Thoracic aorta (tissue), 2 donors: ENCODE data around the gene C7orf25. TPM values are rescaled to one million over a fixed set of nuclear protein-coding genes. Genes with fewer than 3 reads are reported as not detected.

Source experiments
- ATAC-seq: fragments of 150-250 bp; one replicate; pipeline ENCODE4 v1.8.0; 2017; ENCODE audit warnings: low read depth; ENCODE audit not compliant: insufficient number of reproducible peaks, low FRiP score
- DNase-seq: peaks from one replicate; pipeline ENCODE4 v3.0.0-alpha.2; 2020; ENCODE audit warnings: low spot score
- H3K27ac ChIP-seq, 2 donors: fragments of 200-600 bp; sonication (generic); 1 replicate in 1 of 2; 2 replicates in 1 of 2; pipeline ENCODE4 v1.5.1; 2016; ENCODE audit warnings: mild to moderate bottlenecking in 2 of 2, moderate library complexity in 2 of 2
- H3K27me3 ChIP-seq: fragments of 200-600 bp; sonication (generic); replicated peaks from 2 replicates; pipeline ENCODE4 v1.6.0; 2016; ENCODE audit warnings: mild to moderate bottlenecking; ENCODE audit not compliant: insufficient read depth
- H3K36me3 ChIP-seq: fragments of 200-600 bp; sonication (generic); one replicate; pipeline ENCODE4 v1.5.1; 2016
- H3K4me1 ChIP-seq, 2 donors: fragments of 200-600 bp; sonication (generic); 1 replicate in 1 of 2; 2 replicates in 1 of 2; pipeline versions ENCODE4 v1.5.1 to v1.6.0; 2016; ENCODE audit warnings: low read depth in 2 of 2, mild to moderate bottlenecking in 1 of 2; ENCODE audit not compliant: control insufficient read depth in 1 of 2
- H3K4me3 ChIP-seq: fragments of 200-600 bp; sonication (generic); 2 replicates; pipeline ENCODE4 v1.5.1; 2016; ENCODE audit warnings: mild to moderate bottlenecking
- H3K9me3 ChIP-seq: fragments of 200-600 bp; sonication (generic); 2 replicates; pipeline ENCODE4 v1.5.1; 2016
- total RNA-seq, 2 donors: library from RNA; depleted of rRNA; stranded (reverse); fragments of >200 nt; gene quantifications; one replicate each; pipeline versions ENCODE4 v1.1.0 to v1.2.3, GENCODE V29; 2016
- TF ChIP-seq, protein P1 (sequence below): fragments of 200-600 bp; sonication (generic); IDR thresholded peaks from one replicate; pipeline ENCODE4 v1.5.1; 2019; ENCODE audit warnings: antibody characterized with exemption

The C7orf25 gene
- total RNA-seq, 2 donors from 2014 or later = 17.1 to 18.1 TPM

DNA sequence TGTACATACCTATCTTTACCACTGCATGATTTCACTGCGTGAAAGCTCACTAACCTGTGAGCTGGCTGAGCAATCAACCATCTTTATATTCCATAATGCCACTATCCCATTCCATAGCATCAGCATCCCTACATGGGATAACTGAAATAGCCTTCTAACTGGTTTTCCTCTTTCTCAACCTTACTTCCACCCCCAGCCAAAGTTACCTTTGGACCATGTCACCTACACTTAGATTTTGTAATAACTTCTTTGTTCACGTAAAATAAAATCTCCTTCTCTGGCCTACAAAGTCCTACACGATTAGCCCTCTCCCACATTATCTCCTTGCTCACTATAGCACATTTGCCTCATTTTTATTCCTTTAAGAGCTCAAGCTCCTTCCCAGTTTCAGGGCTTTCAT lies 17.6 kb upstream of the C7orf25 start:
- H3K4me1 ChIP-seq = peaks cover 23 to 50% of the 10 kb centered on the region in 2 donors
- no peaks in the 10 kb centered on the region for H3K9me3 ChIP-seq
- H3K4me3 ChIP-seq = no peak overlapping the region
- TF ChIP-seq, protein P1, sequence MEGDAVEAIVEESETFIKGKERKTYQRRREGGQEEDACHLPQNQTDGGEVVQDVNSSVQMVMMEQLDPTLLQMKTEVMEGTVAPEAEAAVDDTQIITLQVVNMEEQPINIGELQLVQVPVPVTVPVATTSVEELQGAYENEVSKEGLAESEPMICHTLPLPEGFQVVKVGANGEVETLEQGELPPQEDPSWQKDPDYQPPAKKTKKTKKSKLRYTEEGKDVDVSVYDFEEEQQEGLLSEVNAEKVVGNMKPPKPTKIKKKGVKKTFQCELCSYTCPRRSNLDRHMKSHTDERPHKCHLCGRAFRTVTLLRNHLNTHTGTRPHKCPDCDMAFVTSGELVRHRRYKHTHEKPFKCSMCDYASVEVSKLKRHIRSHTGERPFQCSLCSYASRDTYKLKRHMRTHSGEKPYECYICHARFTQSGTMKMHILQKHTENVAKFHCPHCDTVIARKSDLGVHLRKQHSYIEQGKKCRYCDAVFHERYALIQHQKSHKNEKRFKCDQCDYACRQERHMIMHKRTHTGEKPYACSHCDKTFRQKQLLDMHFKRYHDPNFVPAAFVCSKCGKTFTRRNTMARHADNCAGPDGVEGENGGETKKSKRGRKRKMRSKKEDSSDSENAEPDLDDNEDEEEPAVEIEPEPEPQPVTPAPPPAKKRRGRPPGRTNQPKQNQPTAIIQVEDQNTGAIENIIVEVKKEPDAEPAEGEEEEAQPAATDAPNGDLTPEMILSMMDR = no peak
- no peak for DNase-seq
- H3K27ac ChIP-seq = no peak overlapping the region
- H3K27me3 ChIP-seq = no peaks in the 10 kb centered on the region
- H3K36me3 ChIP-seq = peaks cover 7% of the 10 kb centered on the region
- no peak for ATAC-seq

DNA sequence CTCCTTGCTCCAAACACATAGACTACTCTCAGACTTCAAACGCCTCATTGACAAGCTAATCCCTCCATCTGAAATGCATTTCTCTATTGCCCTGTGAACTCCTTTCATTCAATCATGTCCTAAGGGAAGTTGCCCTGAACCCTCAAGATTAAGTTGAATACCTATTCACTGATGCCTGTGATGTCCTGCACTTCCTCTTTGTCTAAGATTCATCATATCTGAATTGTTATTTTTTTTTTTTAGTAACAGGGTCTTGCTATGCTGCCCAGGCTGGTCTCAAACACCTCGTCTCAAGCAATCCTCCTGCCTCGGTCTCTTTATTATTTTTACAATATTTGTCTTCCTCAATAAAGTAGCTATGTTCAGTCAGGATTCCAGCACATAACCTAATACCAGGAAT lies 16.9 kb upstream of the C7orf25 start:
- Histone ChIP-seq H3K27ac (no peak overlapping the region), H3K9me3 (no peaks in the 10 kb centered on the region), H3K36me3 (peaks cover 7% of the 10 kb centered on the region), H3K4me3 (no peak overlapping the region), H3K4me1 (peaks cover 20 to 43% of the 10 kb centered on the region in 2 donors), H3K27me3 (no peaks in the 10 kb centered on the region)
- TF ChIP-seq, protein P1 = no peak
- ATAC-seq = no peak
- no peak for DNase-seq

DNA sequence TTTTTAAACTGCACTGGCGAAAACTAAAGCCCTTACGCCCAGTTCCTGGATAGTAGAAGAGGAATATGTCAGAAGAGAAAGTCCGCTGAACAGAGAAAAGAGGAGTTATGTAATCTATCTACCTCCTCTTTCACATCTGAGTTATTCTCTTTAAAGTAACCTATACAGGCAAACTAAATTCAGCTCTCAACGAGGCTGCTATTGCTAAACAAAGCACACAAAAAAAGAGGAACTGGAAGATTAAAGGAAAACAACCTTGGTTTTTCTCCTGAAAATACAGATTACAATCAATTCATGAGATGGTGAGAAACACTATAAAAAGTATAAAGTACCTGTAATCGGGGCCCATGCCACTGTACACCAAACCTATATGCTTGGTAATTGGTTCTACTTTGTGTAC lies 14.3 kb upstream of the C7orf25 start:
- H3K27me3 ChIP-seq = no peaks in the 10 kb centered on the region
- DNase-seq (no peak), ATAC-seq (no peak)
- H3K27ac ChIP-seq = no peak overlapping the region
- no peak overlapping the region for H3K4me3 ChIP-seq
- TF ChIP-seq, protein P1 = no peak
- peaks cover 18% of the 10 kb centered on the region for H3K36me3 ChIP-seq
- no peaks in the 10 kb centered on the region for H3K9me3 ChIP-seq
- peaks cover 18 to 34% of the 10 kb centered on the region in 2 donors for H3K4me1 ChIP-seq

DNA sequence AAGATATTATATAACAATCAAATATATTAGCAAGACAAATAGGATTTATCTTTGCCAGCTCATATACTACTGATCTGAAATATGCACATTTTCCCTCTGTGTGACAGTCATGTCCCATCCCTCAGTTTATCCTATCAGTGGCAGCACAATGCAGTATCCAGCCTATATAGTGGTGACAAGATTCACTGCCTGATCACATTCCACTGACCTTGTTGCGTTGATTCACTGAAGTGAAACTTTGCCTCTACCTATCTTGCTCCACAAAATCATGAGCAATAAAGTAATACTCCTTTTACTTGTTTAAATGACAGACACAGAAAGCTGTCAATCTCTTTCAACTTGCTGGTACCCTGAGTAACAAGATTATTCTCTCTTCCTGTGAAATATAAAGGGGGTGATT lies 13.8 kb upstream of the C7orf25 start:
- Histone ChIP-seq H3K4me3 (no peak overlapping the region), H3K27me3 (no peaks in the 10 kb centered on the region), H3K36me3 (peaks cover 18% of the 10 kb centered on the region), H3K27ac (no peak overlapping the region), H3K9me3 (no peaks in the 10 kb centered on the region), H3K4me1 (peaks cover 15 to 29% of the 10 kb centered on the region in 2 donors)
- TF ChIP-seq, protein P1 = no peak
- no peak for ATAC-seq
- no peak for DNase-seq

DNA sequence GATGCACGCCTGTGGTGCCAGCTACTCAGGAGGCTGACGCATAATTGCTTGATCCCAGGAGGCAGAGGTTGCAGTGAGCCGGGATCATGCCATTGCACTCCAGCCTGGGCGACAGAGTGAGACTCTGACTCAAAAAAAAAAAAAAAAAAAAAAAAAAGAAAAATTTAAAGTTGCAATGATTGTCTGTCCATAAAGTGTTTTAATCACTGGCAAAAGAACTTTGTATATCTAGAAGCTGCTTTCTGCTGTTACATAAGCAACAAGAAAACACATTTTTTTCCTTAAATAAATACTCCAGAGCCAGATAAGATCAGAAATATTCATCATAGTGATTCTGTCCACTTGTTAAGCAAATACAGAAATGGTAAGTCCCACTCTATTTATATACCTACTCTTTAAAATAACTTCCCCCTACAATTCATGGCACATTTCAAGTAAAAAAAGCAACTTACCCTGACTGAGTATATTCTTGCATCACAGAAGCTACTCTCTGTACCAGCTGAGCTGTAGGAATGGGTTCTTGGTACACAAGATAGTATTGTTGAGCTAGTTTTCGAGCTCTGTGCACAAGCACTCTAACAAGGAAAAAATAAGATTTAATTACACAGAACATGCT lies 12.5 kb upstream of the C7orf25 start:
- no peak overlapping the region for H3K4me3 ChIP-seq
- H3K4me1 ChIP-seq = peaks cover 7 to 16% of the 10 kb centered on the region in 2 donors
- TF ChIP-seq, protein P1 = no peak
- H3K36me3 ChIP-seq = peaks cover 26% of the 10 kb centered on the region
- no peak overlapping the region for H3K27ac ChIP-seq
- DNase-seq (no peak), ATAC-seq (no peak)
- no peaks in the 10 kb centered on the region for H3K27me3 ChIP-seq
- H3K9me3 ChIP-seq = no peaks in the 10 kb centered on the region
